Endothelial cell of umbilical vein (primary cell): ENCODE results near the gene PHC2. TPM values are rescaled to one million over a fixed set of nuclear protein-coding genes. Genes with fewer than 3 reads are reported as not detected.

Experiments
- BruUV-seq: library from RNA; stranded (reverse); fragments of 400-500 nt; replicated peaks from 2 replicates; lab custom pipeline; 2021; lab: Mats Ljungman, UMichigan
- CTCF ChIA-PET: fragments of 300-600, 350-600 bp; sonication (Branson Sonifier 250); formaldehyde crosslinking; loops from one replicate; lab custom pipeline; 2021; ENCODE audit warnings: antibody characterized with exemption, inconsistent platforms; lab: Charles Lee
- POLR2A ChIA-PET: fragments of 300-600, 350-600 bp; sonication (Branson Sonifier 250); formaldehyde crosslinking; loops from one replicate; lab custom pipeline; 2021; ENCODE audit warnings: antibody characterized with exemption, inconsistent platforms; lab: Charles Lee
- DNase-seq: peaks from one replicate; pipeline ENCODE4 v3.0.0-alpha.2; 2011; ENCODE audit warnings: low read depth, low spot score
- FAIRE-seq: peaks from 2 replicates; lab custom pipeline; 2011; peaks lifted over from hg19 to GRCh38; lab: Jason Lieb, UNC
- H2AFZ ChIP-seq: 2 replicates; pipeline ENCODE4 v1.6.0; 2012; ENCODE audit warnings: low read depth, low read length, control low read depth, inconsistent platforms
- H3K27ac ChIP-seq: 2 replicates; pipeline ENCODE4 v1.5.1; 2011; ENCODE audit warnings: low read depth, mild to moderate bottlenecking, control low read depth, low read length, moderate library complexity; ENCODE audit not compliant: insufficient read depth
- H3K27me3 ChIP-seq, 2 experiments: 2 replicates each; pipeline versions ENCODE4 v1.6.0 to v1.6.1; 2011; ENCODE audit warnings: low read length in 2 of 2, mixed read lengths in 1 of 2; ENCODE audit not compliant: control insufficient read depth in 2 of 2, insufficient read depth in 2 of 2
- H3K36me3 ChIP-seq, 2 experiments: 2 replicates in 1 of 2; 3 replicates in 1 of 2; pipeline ENCODE4 v1.5.1; 2011; ENCODE audit warnings: low read length in 2 of 2, mild to moderate bottlenecking in 1 of 2, moderate library complexity in 1 of 2; ENCODE audit not compliant: control insufficient read depth in 2 of 2, insufficient read depth in 2 of 2; ENCODE audit errors: extremely low read depth in 1 of 2
- H3K4me1 ChIP-seq: 3 replicates; pipeline ENCODE4 v1.5.1; 2011; ENCODE audit warnings: mild to moderate bottlenecking, low read length; ENCODE audit not compliant: control insufficient read depth, insufficient read depth; ENCODE audit errors: extremely low read depth
- H3K4me2 ChIP-seq: 2 replicates; pipeline ENCODE4 v1.6.1; 2011; ENCODE audit warnings: low read length, control low read depth, mixed read lengths; ENCODE audit not compliant: insufficient read depth
- H3K4me3 ChIP-seq, 3 experiments: fragments of 200-600 bp in 1 of 3; sonication (generic), shearing (Covaris generic) in 1 of 3; replicated peaks in 1 of 3; 2 replicates each; pipeline ENCODE4 v1.5.1; 2011 to 2016; ENCODE audit warnings: control low read depth in 3 of 3, low read length in 3 of 3, mild to moderate bottlenecking in 2 of 3, inconsistent platforms in 1 of 3, low read depth in 1 of 3, moderate library complexity in 1 of 3; ENCODE audit not compliant: insufficient read depth in 1 of 3
- H3K79me2 ChIP-seq: 2 replicates; pipeline ENCODE4 v1.6.0; 2012; ENCODE audit warnings: low read length, inconsistent platforms; ENCODE audit not compliant: control insufficient read depth, insufficient read depth
- H3K9ac ChIP-seq: replicated peaks from 2 replicates; pipeline ENCODE3; 2011; ENCODE audit warnings: low read length, control low read depth; ENCODE audit not compliant: insufficient read depth; ENCODE audit errors: extremely low read depth
- H3K9me1 ChIP-seq: replicated peaks from 3 replicates; pipeline ENCODE4 v1.6.0; 2011; ENCODE audit warnings: mild to moderate bottlenecking, low read length; ENCODE audit not compliant: control insufficient read depth, insufficient read depth; ENCODE audit errors: extremely low read depth
- H3K9me3 ChIP-seq: replicated peaks from 2 replicates; pipeline ENCODE4 v1.5.1; 2012; ENCODE audit warnings: low read length, inconsistent platforms; ENCODE audit not compliant: control insufficient read depth, insufficient read depth
- H4K20me1 ChIP-seq: replicated peaks from 2 replicates; pipeline ENCODE3; 2011; ENCODE audit warnings: mild to moderate bottlenecking, low read length; ENCODE audit not compliant: control insufficient read depth, insufficient read depth; ENCODE audit errors: extremely low read depth
- EZH2 ChIP-seq: IDR thresholded peaks from 2 replicates; pipeline ENCODE4 v1.6.1; 2012; ENCODE audit warnings: borderline replicate concordance, low read depth, mild to moderate bottlenecking, moderate library complexity, low read length, inconsistent platforms; ENCODE audit not compliant: severe bottlenecking
- FOS ChIP-seq: IDR thresholded peaks from 2 replicates; pipeline ENCODE4 v1.6.1; 2011; ENCODE audit warnings: mild to moderate bottlenecking, low read length, moderate library complexity, borderline replicate concordance; ENCODE audit not compliant: insufficient read depth
- GATA2 ChIP-seq: IDR thresholded peaks from 2 replicates; pipeline ENCODE4 v1.7.0; 2011; ENCODE audit warnings: low read depth, mild to moderate bottlenecking, moderate library complexity, mixed read lengths, low read length; ENCODE audit not compliant: insufficient read length, insufficient read depth
- JUN ChIP-seq: IDR thresholded peaks from 2 replicates; pipeline ENCODE4 v1.6.1; 2011; ENCODE audit warnings: borderline replicate concordance, low read depth; ENCODE audit not compliant: insufficient read length, insufficient read depth
- MAX ChIP-seq: IDR thresholded peaks from 2 replicates; pipeline ENCODE4 v1.6.1; 2011; ENCODE audit not compliant: insufficient read depth, insufficient read length
- MYC ChIP-seq: IDR thresholded peaks from one replicate; pipeline ENCODE4 v1.6.1; 2011; ENCODE audit warnings: mild to moderate bottlenecking, low read depth, low read length
- POLR2A ChIP-seq: IDR thresholded peaks from 2 replicates; pipeline ENCODE4 v1.6.1; 2012; ENCODE audit warnings: low read depth, mild to moderate bottlenecking, control low read depth, low read length
- POLR2AphosphoS5 ChIP-seq: IDR thresholded peaks from 2 replicates; pipeline ENCODE4 v1.6.1; 2012; ENCODE audit warnings: low read depth, mild to moderate bottlenecking, control low read depth, low read length, moderate library complexity; ENCODE audit not compliant: insufficient read depth
- dilution Hi-C: fragments of 300-500 bp; cut with MboI; formaldehyde crosslinking; loops from one replicate; pipeline ENCODE4 v1.15.0; 2019; ENCODE audit warnings: low sequenced_read_pairs; ENCODE audit not compliant: extremely low pct_ligation_motif_present
- intact Hi-C: fragments of 100-400 bp; cut with micrococcal nuclease; formaldehyde crosslinking; loops from one replicate; pipeline ENCODE4 v1.10.0; 2022
- polyA plus RNA-seq, 4 experiments: library from polyadenylated mRNA; depleted of rRNA in 3 of 4; stranded (reverse) in 3 of 4; unstranded in 1 of 4; fragments of >200 nt; gene quantifications; 2 replicates each; pipeline versions ENCODE4 v1.2.1 to v1.2.3, GENCODE V29; 2011 to 2012; ENCODE audit warnings: missing spikeins in 1 of 4
- total RNA-seq: library from RNA; stranded (reverse); gene quantifications from 2 replicates; pipeline ENCODE4 v1.2.3, GENCODE V29; 2021
- TF ChIP-seq, protein P1 (sequence below), 2 donors: IDR thresholded peaks; 1 replicate in 1 of 2; 2 replicates in 1 of 2; pipeline ENCODE4 v1.5.1; 2011; ENCODE audit warnings: low read length in 2 of 2, mild to moderate bottlenecking in 2 of 2, moderate library complexity in 2 of 2, control low read depth in 1 of 2, inconsistent platforms in 1 of 2, low read depth in 1 of 2; ENCODE audit not compliant: insufficient read depth in 1 of 2; ENCODE audit errors: extremely low read depth in 1 of 2

PHC2 gene
- total and polyA plus RNA-seq, 2 donors (not counting 3 experiments of a cell fraction or from before 2014, with no cell fraction given), result 65.6 to 79.0 TPM

DNA sequence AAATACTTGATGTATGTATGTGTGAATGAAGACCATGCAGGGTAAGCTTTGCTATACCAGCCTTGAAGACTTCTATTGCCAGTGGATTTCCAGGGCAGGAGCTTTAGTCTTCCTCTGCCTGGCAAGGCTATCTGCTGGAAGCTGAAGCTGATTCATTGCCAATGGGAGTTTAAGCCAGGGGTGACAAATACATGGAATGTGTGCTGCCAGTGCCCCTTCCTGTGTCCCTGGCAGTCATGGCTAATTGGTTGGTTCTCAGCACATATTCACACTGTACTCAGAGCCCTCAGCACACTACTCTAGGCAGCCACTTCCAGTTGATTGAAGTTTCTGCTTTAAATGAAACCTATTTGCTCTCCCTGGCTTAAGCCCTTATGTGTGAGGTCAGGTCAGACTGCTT, 43.0 kb upstream of the PHC2 start:
- TF ChIP-seq POLR2A (no peak), FOS (no peak), MYC (no peak), EZH2 (no peak), JUN (no peak), POLR2AphosphoS5 (no peak), GATA2 (no peak), MAX (no peak)
- TF ChIP-seq, protein P1, sequence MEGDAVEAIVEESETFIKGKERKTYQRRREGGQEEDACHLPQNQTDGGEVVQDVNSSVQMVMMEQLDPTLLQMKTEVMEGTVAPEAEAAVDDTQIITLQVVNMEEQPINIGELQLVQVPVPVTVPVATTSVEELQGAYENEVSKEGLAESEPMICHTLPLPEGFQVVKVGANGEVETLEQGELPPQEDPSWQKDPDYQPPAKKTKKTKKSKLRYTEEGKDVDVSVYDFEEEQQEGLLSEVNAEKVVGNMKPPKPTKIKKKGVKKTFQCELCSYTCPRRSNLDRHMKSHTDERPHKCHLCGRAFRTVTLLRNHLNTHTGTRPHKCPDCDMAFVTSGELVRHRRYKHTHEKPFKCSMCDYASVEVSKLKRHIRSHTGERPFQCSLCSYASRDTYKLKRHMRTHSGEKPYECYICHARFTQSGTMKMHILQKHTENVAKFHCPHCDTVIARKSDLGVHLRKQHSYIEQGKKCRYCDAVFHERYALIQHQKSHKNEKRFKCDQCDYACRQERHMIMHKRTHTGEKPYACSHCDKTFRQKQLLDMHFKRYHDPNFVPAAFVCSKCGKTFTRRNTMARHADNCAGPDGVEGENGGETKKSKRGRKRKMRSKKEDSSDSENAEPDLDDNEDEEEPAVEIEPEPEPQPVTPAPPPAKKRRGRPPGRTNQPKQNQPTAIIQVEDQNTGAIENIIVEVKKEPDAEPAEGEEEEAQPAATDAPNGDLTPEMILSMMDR (IDR thresholded peaks at IDR 0.05; ENCODE audit: extremely low read depth in 1 of 2, insufficient read depth in 1 of 2, low read depth in 1 of 2, low read length in 2 of 2), result no peak
- Histone ChIP-seq H3K4me1 (peaks cover 13% of the 10 kb centered on the region), H3K4me2 (no peak overlapping the region), H3K9me1 (no peaks in the 10 kb centered on the region), H3K27ac (no peak overlapping the region), H3K9ac (no peak overlapping the region), H3K27me3 (no peaks in the 10 kb centered on the region), H3K9me3 (no peaks in the 10 kb centered on the region), H2AFZ (no peak overlapping the region), H3K36me3 (no peaks in the 10 kb centered on the region), H3K79me2 (peaks cover 10% of the 10 kb centered on the region), H4K20me1 (no peaks in the 10 kb centered on the region), H3K4me3 (no peak overlapping the region)
- POLR2A ChIA-PET, result no interaction called here
- BruUV-seq, result no TSS peak
- FAIRE-seq, result no peak
- CTCF ChIA-PET, result interaction anchor here (1.0 kb wide), 1 partner anchor 139 kb away, joined by 3 read pairs; no protein-coding TSS in a partner anchor
- no peak for DNase-seq
- intact Hi-C loops, result loop anchor here (2.0 kb wide), 1 partner anchor 139 kb away; no protein-coding TSS in a partner anchor
- dilution Hi-C loops, result no loop called here
